Fibroblast of lung (primary cell): ENCODE data around the gene ETV6. TPM values are rescaled to one million over a fixed set of nuclear protein-coding genes. Genes with fewer than 3 reads are reported as not detected.

Source experiments
- DNase-seq, 2 donors: peaks; one replicate each; pipeline versions ENCODE4 v3.0.0 to v3.0.0-alpha.2; 2010; ENCODE audit warnings: low read depth in 2 of 2
- H2AFZ ChIP-seq: 2 replicates; pipeline ENCODE4 v1.5.1; 2012; ENCODE audit warnings: low read length, control low read depth, inconsistent platforms
- H3K27ac ChIP-seq: 2 replicates; pipeline ENCODE4 v1.5.1; 2011; ENCODE audit warnings: low read length, control low read depth; ENCODE audit not compliant: insufficient read depth
- H3K27me3 ChIP-seq: 2 replicates; pipeline ENCODE4 v1.5.1; 2011; ENCODE audit warnings: mild to moderate bottlenecking, low read length; ENCODE audit not compliant: control insufficient read depth, insufficient read depth
- H3K36me3 ChIP-seq: 2 replicates; pipeline ENCODE4 v1.5.1; 2011; ENCODE audit warnings: low read length; ENCODE audit not compliant: control insufficient read depth, insufficient read depth
- H3K4me1 ChIP-seq: 2 replicates; pipeline ENCODE4 v1.5.1; 2011; ENCODE audit warnings: low read length; ENCODE audit not compliant: control insufficient read depth, insufficient read depth; ENCODE audit errors: extremely low read depth
- H3K4me2 ChIP-seq: 2 replicates; pipeline ENCODE4 v1.5.1; 2011; ENCODE audit warnings: low read length, control low read depth; ENCODE audit not compliant: insufficient read depth; ENCODE audit errors: extremely low read depth
- H3K4me3 ChIP-seq, 4 experiments: fragments of 200-600 bp in 1 of 4; sonication (generic) in 1 of 4; replicated peaks in 1 of 4; 2 replicates each; pipeline ENCODE4 v1.5.1; 2011 to 2016; ENCODE audit warnings: low read length in 4 of 4, low read depth in 3 of 4, mild to moderate bottlenecking in 3 of 4, control low read depth in 2 of 4, inconsistent platforms in 1 of 4, mixed read lengths in 1 of 4; ENCODE audit not compliant: insufficient read depth in 1 of 4; ENCODE audit errors: control extremely low read depth in 1 of 4
- H3K79me2 ChIP-seq: 2 replicates; pipeline ENCODE4 v1.5.1; 2012; ENCODE audit warnings: mild to moderate bottlenecking, low read length, inconsistent platforms; ENCODE audit not compliant: control insufficient read depth, insufficient read depth
- H3K9ac ChIP-seq: 2 replicates; pipeline ENCODE4 v1.5.1; 2011; ENCODE audit warnings: mild to moderate bottlenecking, low read length, control low read depth; ENCODE audit not compliant: insufficient read depth
- H3K9me3 ChIP-seq: 2 replicates; pipeline ENCODE4 v1.5.1; 2012; ENCODE audit warnings: low read depth, low read length; ENCODE audit not compliant: control insufficient read depth, insufficient read depth
- H4K20me1 ChIP-seq: 2 replicates; pipeline ENCODE4 v1.5.1; 2011; ENCODE audit warnings: low read length; ENCODE audit not compliant: control insufficient read depth, insufficient read depth; ENCODE audit errors: extremely low read depth
- EZH2 ChIP-seq: IDR thresholded peaks from 2 replicates; pipeline ENCODE4 v1.5.1; 2012; ENCODE audit warnings: low read length, control low read depth, mild to moderate bottlenecking; ENCODE audit errors: missing control alignments
- polyA plus RNA-seq, 2 donors: library from polyadenylated mRNA; depleted of rRNA in 1 of 2; stranded (reverse) in 1 of 2; unstranded in 1 of 2; fragments of >200 nt; gene quantifications; 2 replicates each; pipeline ENCODE4 v1.2.1, GENCODE V29; 2011 to 2012; ENCODE audit warnings: missing spikeins in 1 of 2
- total RNA-seq: library from RNA; depleted of rRNA; stranded (reverse); fragments of >200 nt; gene quantifications from 2 replicates; pipeline ENCODE4 v1.2.1, GENCODE V29; 2014
- TF ChIP-seq, protein P1 (sequence below), 2 donors: IDR thresholded peaks in 1 of 2; conservative IDR thresholded peaks in 1 of 2; 1 replicate in 1 of 2; 2 replicates in 1 of 2; pipeline ENCODE4 v1.5.1; 2011 to 2012; ENCODE audit warnings: low read length in 2 of 2, control low read depth in 1 of 2, inconsistent platforms in 1 of 2, low read depth in 1 of 2, mild to moderate bottlenecking in 1 of 2

Gene ETV6
- total and polyA plus RNA-seq, 2 donors (not counting 1 experiment from before 2014, with no cell fraction given) = 4.3 to 8.9 TPM

DNA sequence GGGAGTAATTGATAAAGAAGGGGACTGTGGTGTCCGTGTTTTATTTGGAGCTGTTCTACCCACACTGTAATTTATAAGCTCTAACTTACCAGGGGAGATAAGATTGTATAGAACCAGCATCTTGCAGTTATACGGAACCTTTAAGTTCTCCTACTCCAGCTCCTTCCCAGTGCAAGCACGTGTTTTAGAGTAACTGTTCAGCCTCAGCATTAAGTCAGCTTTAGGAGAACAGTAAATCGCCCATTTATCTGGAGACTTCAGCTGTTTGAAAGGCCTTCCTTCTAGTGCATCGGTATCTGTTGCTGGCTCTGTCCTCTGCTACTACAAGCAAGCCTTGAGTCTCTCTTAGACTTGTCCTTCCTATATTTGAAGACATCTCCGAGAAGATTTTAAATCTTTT lies 95.6 kb downstream of the ETV6 start:
- Histone ChIP-seq H3K4me1 (peaks cover 2% of the 10 kb centered on the region), H2AFZ (no peak overlapping the region), H4K20me1 (no peaks in the 10 kb centered on the region), H3K9ac (no peak overlapping the region), H3K36me3 (no peaks in the 10 kb centered on the region), H3K79me2 (no peaks in the 10 kb centered on the region), H3K27me3 (no peaks in the 10 kb centered on the region), H3K4me2 (no peak overlapping the region), H3K9me3 (no peaks in the 10 kb centered on the region), H3K27ac (no peak overlapping the region), H3K4me3 (no peak overlapping the region)
- TF ChIP-seq, protein P1, sequence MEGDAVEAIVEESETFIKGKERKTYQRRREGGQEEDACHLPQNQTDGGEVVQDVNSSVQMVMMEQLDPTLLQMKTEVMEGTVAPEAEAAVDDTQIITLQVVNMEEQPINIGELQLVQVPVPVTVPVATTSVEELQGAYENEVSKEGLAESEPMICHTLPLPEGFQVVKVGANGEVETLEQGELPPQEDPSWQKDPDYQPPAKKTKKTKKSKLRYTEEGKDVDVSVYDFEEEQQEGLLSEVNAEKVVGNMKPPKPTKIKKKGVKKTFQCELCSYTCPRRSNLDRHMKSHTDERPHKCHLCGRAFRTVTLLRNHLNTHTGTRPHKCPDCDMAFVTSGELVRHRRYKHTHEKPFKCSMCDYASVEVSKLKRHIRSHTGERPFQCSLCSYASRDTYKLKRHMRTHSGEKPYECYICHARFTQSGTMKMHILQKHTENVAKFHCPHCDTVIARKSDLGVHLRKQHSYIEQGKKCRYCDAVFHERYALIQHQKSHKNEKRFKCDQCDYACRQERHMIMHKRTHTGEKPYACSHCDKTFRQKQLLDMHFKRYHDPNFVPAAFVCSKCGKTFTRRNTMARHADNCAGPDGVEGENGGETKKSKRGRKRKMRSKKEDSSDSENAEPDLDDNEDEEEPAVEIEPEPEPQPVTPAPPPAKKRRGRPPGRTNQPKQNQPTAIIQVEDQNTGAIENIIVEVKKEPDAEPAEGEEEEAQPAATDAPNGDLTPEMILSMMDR (conservative IDR thresholded peaks at IDR 0.05 in 1 of 2, IDR thresholded peaks at IDR 0.05 in 1 of 2; ENCODE audit: low read depth in 1 of 2, low read length in 2 of 2) = no peak
- TF ChIP-seq EZH2 = no peak
- DNase-seq = no peak

DNA sequence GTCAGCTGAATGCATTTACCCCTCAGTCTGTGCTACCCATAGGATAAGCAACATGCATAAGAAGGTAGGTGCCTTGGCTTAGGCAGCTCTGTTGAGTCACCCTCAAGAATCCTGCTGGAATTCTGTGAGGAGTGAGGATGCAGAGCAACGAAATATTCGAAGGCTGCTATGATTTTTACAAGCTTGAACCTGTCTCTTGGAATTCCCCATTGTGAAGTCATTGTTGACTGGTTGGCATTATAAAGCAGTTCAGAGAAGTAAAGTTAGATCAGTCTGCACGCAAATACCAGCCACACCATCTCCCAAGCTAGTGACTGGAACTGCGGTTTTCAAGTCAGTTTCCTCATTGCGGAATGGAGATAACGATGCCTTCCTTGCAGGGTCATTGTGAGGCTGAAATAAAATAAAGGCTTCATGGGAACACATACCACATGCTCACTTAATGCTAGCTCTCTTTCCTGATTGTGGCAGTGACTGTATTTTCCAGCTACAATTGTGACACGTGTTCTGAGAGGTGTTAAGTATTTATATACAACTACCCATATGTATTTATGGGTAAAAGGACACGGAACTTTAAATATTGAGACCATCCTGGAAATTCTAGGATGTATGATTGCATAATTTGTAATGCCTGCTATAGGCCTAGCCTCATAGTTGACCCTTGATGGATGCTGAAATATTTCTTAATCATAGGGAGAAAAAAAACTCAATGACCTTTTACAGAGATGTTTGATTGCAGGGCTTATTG lies 96.7 kb downstream of the ETV6 start:
- H3K79me2 ChIP-seq = no peaks in the 10 kb centered on the region
- DNase-seq = peak; percentile 28 to 82
- no peaks in the 10 kb centered on the region for H3K9me3 ChIP-seq
- H3K27me3 ChIP-seq = no peaks in the 10 kb centered on the region
- H3K9ac ChIP-seq = no peak overlapping the region
- H3K4me1 ChIP-seq = peaks cover 2% of the 10 kb centered on the region
- H3K4me3 ChIP-seq = no peak overlapping the region
- TF ChIP-seq EZH2 = no peak
- TF ChIP-seq, protein P1 (conservative IDR thresholded peaks at IDR 0.05 in 1 of 2, IDR thresholded peaks at IDR 0.05 in 1 of 2; ENCODE audit: low read depth in 1 of 2, low read length in 2 of 2) = no peak
- no peak overlapping the region for H3K4me2 ChIP-seq
- no peak overlapping the region for H3K27ac ChIP-seq
- no peak overlapping the region for H2AFZ ChIP-seq
- no peaks in the 10 kb centered on the region for H3K36me3 ChIP-seq
- no peaks in the 10 kb centered on the region for H4K20me1 ChIP-seq

DNA sequence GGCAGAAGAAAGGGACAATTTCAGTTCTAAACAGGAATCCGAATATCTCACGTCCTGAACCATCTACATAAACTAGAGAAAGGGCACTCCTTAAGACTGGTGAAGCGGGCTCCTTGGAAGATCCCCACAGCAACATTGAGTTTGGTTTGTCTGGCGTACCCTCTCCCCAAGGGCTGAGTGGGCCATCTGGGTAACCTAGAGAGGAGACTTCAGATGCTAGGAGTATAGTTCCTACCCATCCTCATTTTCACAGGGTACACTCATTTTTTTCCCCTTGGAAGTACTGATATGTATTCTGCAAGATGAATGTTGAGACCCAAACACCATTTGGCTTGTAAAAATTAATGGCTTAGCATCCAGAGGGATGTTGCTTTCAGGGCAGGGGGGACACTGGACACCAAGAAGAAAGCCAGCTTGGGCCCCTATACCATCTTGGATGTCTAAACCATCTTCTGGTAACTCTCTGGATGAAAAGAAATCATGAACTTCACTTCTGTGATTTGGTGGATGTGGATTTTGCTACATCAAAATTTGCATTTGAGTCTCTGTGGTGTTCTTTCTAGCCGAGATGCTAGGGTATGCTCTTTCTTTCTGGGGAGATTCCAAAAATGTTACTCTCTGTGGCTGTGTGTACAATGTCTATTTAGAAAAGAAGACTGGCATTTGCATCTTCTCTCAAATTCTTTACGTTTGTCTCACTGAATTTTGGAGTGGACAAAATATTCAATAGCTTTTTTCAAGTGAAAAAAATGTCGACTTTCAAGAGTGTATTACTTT lies 97.7 kb downstream of the ETV6 start:
- DNase-seq = no peak
- no peak overlapping the region for H3K4me3 ChIP-seq
- TF ChIP-seq, protein P1 (conservative IDR thresholded peaks at IDR 0.05 in 1 of 2, IDR thresholded peaks at IDR 0.05 in 1 of 2; ENCODE audit: low read depth in 1 of 2, low read length in 2 of 2) = no peak
- no peak for TF ChIP-seq EZH2

More for the DNA sequence above, 97.7 kb downstream of the ETV6 start:
- Histone ChIP-seq H3K36me3 (no peaks in the 10 kb centered on the region), H3K27me3 (no peaks in the 10 kb centered on the region), H3K9ac (no peak overlapping the region), H2AFZ (no peak overlapping the region), H3K27ac (no peak overlapping the region), H3K9me3 (no peaks in the 10 kb centered on the region), H3K4me1 (peaks cover 2% of the 10 kb centered on the region), H4K20me1 (no peaks in the 10 kb centered on the region), H3K79me2 (no peaks in the 10 kb centered on the region), H3K4me2 (no peak overlapping the region)
